IMR-90 (cell line): ENCODE results near the gene ATPAF2. TPM values are rescaled to one million over a fixed set of nuclear protein-coding genes. Genes with fewer than 3 reads are reported as not detected.

Experiments
- ATAC-seq: fragments of 200-7000 bp; cut with Tn5 transposase; 2 replicates; pipeline ENCODE4 v1.9.1; 2020; ENCODE audit warnings: low read depth, mild to moderate bottlenecking, moderate library complexity
- BruUV-seq: library from RNA; stranded (reverse); fragments of 400-500 nt; replicated peaks from 2 replicates; lab custom pipeline; 2021; lab: Mats Ljungman, UMichigan
- CTCF ChIA-PET: fragments of 300-600 bp; formaldehyde crosslinking; extraction: SDS; loops from one replicate; lab custom pipeline; 2021; ENCODE audit warnings: antibody characterized with exemption; lab: Yijun Ruan, JAX
- POLR2A ChIA-PET: fragments of 300-600 bp; sonication (Branson Sonifier 250); formaldehyde crosslinking; loops from one replicate; lab custom pipeline; 2022; ENCODE audit warnings: antibody characterized with exemption; ENCODE audit not compliant: unreplicated experiment; lab: Charles Lee
- DNase-seq: peaks from one replicate; pipeline ENCODE4 v3.0.0; 2013
- H2AFZ ChIP-seq: replicated peaks from 2 replicates; pipeline ENCODE3; 2013; ENCODE audit warnings: low read length, mild to moderate bottlenecking; ENCODE audit not compliant: poor library complexity
- H2AK5ac ChIP-seq: 2 replicates; pipeline ENCODE4 v1.6.1; 2013; ENCODE audit warnings: low read depth, low read length, inconsistent platforms
- H2AK9ac ChIP-seq: replicated peaks from 2 replicates; pipeline ENCODE3; 2013; ENCODE audit warnings: mild to moderate bottlenecking, low read depth, low read length, moderate library complexity; ENCODE audit not compliant: poor library complexity
- H2BK120ac ChIP-seq: 2 replicates; pipeline ENCODE4 v1.6.1; 2013; ENCODE audit warnings: low read depth, low read length, inconsistent platforms
- H2BK15ac ChIP-seq: 3 replicates; pipeline ENCODE4 v1.6.1; 2013; ENCODE audit warnings: low read depth, low read length, inconsistent platforms
- H2BK20ac ChIP-seq: 2 replicates; pipeline ENCODE4 v1.6.1; 2013; ENCODE audit warnings: low read depth, mild to moderate bottlenecking, inconsistent platforms, low read length, moderate library complexity
- H2BK5ac ChIP-seq: 2 replicates; pipeline ENCODE4 v1.6.1; 2013; ENCODE audit warnings: mild to moderate bottlenecking, low read depth, low read length, inconsistent platforms; ENCODE audit not compliant: poor library complexity, severe bottlenecking
- H3K14ac ChIP-seq: replicated peaks from 2 replicates; pipeline ENCODE4 v1.6.1; 2013; ENCODE audit warnings: low read depth, low read length, inconsistent platforms
- H3K18ac ChIP-seq: 2 replicates; pipeline ENCODE4 v1.6.1; 2013; ENCODE audit warnings: low read depth, low read length, control low read depth
- H3K23ac ChIP-seq: 2 replicates; pipeline ENCODE4 v1.6.1; 2013; ENCODE audit warnings: low read depth, low read length, inconsistent platforms
- H3K27ac ChIP-seq: 2 replicates; pipeline ENCODE4 v1.5.1; 2013; ENCODE audit warnings: mild to moderate bottlenecking, control low read depth, low read length; ENCODE audit not compliant: insufficient read depth
- H3K27me3 ChIP-seq: 2 replicates; pipeline ENCODE4 v1.6.1; 2013; ENCODE audit warnings: low read length; ENCODE audit not compliant: control insufficient read depth, insufficient read depth
- H3K36me3 ChIP-seq: 2 replicates; pipeline ENCODE4 v1.6.1; 2013; ENCODE audit warnings: low read length, mixed read lengths; ENCODE audit not compliant: control insufficient read depth, insufficient read depth
- H3K4ac ChIP-seq: 2 replicates; pipeline ENCODE4 v1.6.1; 2013; ENCODE audit warnings: low read depth, low read length, inconsistent platforms
- H3K4me1 ChIP-seq: 2 replicates; pipeline ENCODE4 v1.6.1; 2013; ENCODE audit warnings: low read length, mixed read lengths; ENCODE audit not compliant: control insufficient read depth, insufficient read depth
- H3K4me2 ChIP-seq: 2 replicates; pipeline ENCODE4 v1.6.1; 2013; ENCODE audit warnings: low read depth, mild to moderate bottlenecking, control low read depth, low read length, moderate library complexity
- H3K4me3 ChIP-seq: 2 replicates; pipeline ENCODE4 v1.5.1; 2013; ENCODE audit warnings: low read depth, mild to moderate bottlenecking, control low read depth, low read length, moderate library complexity; ENCODE audit not compliant: insufficient read depth
- H3K56ac ChIP-seq: 2 replicates; pipeline ENCODE4 v1.6.1; 2013; ENCODE audit warnings: low read length, inconsistent platforms; ENCODE audit not compliant: insufficient read depth; ENCODE audit errors: extremely low read depth
- H3K79me1 ChIP-seq, 2 experiments: 2 replicates each; pipeline ENCODE4 v1.6.1; 2013; ENCODE audit warnings: low read length in 2 of 2, inconsistent platforms in 1 of 2, low read depth in 1 of 2
- H3K9ac ChIP-seq: 2 replicates; pipeline ENCODE4 v1.6.1; 2013; ENCODE audit warnings: low read depth, low read length, control low read depth
- H3K9me1 ChIP-seq: 2 replicates; pipeline ENCODE4 v1.6.1; 2013; ENCODE audit warnings: low read length, inconsistent platforms; ENCODE audit not compliant: insufficient read depth
- H3K9me3 ChIP-seq: 2 replicates; pipeline ENCODE4 v1.6.1; 2013; ENCODE audit warnings: low read length; ENCODE audit not compliant: control insufficient read depth, insufficient read depth
- H4K20me1 ChIP-seq: 2 replicates; pipeline ENCODE4 v1.6.1; 2013; ENCODE audit warnings: low read length, inconsistent platforms; ENCODE audit not compliant: insufficient read depth
- H4K5ac ChIP-seq: 2 replicates; pipeline ENCODE4 v1.6.1; 2013; ENCODE audit warnings: mild to moderate bottlenecking, low read depth, low read length, control low read depth
- H4K8ac ChIP-seq, 2 experiments: 2 replicates each; pipeline ENCODE4 v1.6.1; 2013; ENCODE audit warnings: low read depth in 2 of 2, low read length in 2 of 2, control low read depth in 1 of 2, inconsistent platforms in 1 of 2
- H4K91ac ChIP-seq: 2 replicates; pipeline ENCODE4 v1.6.1; 2013; ENCODE audit warnings: low read depth, low read length, inconsistent platforms; ENCODE audit not compliant: insufficient read depth
- BHLHE40 ChIP-seq: fragments of 150-350 bp; IDR thresholded peaks from 2 replicates; pipeline ENCODE4 v1.6.1; 2016; ENCODE audit warnings: mild to moderate bottlenecking, low read depth, low read length
- CEBPB ChIP-seq: IDR thresholded peaks from 2 replicates; pipeline ENCODE4 v1.6.1; 2012; ENCODE audit warnings: low read depth, low read length, improper control_type of control experiment
- CTCF ChIP-seq: conservative IDR thresholded peaks from 2 replicates; pipeline ENCODE4 v1.5.1; 2012; ENCODE audit warnings: mild to moderate bottlenecking, low read depth, low read length, improper control_type of control experiment
- FOS ChIP-seq: fragments of 150-350 bp; IDR thresholded peaks from 2 replicates; pipeline ENCODE4 v1.6.1; 2016; ENCODE audit warnings: low read depth, low read length
- MAZ ChIP-seq: IDR thresholded peaks from 2 replicates; pipeline ENCODE4 v1.6.1; 2012; ENCODE audit warnings: low read depth, mild to moderate bottlenecking, low read length, improper control_type of control experiment, moderate library complexity, borderline replicate concordance
- MXI1 ChIP-seq: IDR thresholded peaks from 2 replicates; pipeline ENCODE4 v1.6.1; 2012; ENCODE audit warnings: low read depth, mild to moderate bottlenecking, low read length, moderate library complexity, borderline replicate concordance
- NFE2L2 ChIP-seq: fragments of 150-350 bp; IDR thresholded peaks from 2 replicates; pipeline ENCODE4 v1.6.1; 2016; ENCODE audit warnings: low read depth, mild to moderate bottlenecking, low read length
- RCOR1 ChIP-seq: IDR thresholded peaks from 2 replicates; pipeline ENCODE4 v1.6.1; 2012; ENCODE audit warnings: mild to moderate bottlenecking, low read length, improper control_type of control experiment; ENCODE audit not compliant: insufficient replicate concordance
- RFX5 ChIP-seq: IDR thresholded peaks from 2 replicates; pipeline ENCODE4 v1.8.0; 2012; ENCODE audit warnings: low read depth, mild to moderate bottlenecking, low read length, moderate library complexity
- WGBS, 2 experiments: methylation state at CpG; one replicate each; pipeline versions ENCODE4 v1.1.5 to v1.1.7; 2013; ENCODE audit warnings: missing lambda C conversion rate in 2 of 2; ENCODE audit not compliant: insufficient read length in 1 of 2; ENCODE audit errors: extremely low coverage in 2 of 2; 5-methylcytosine and 5-hydroxymethylcytosine counted together
- dilution Hi-C: fragments of 300-500 bp; cut with HindIII; formaldehyde crosslinking; loops from one replicate; pipeline ENCODE4 v1.14.3; 2018; ENCODE audit warnings: low sequenced_read_pairs; ENCODE audit not compliant: unreplicated experiment
- in situ Hi-C: fragments of 300-500 bp; cut with MboI; formaldehyde crosslinking; loops from 3 replicates; pipeline ENCODE4 v1.14.3; 2019; ENCODE audit warnings: low sequenced_read_pairs, inconsistent platforms, mixed read lengths
- intact Hi-C: fragments of 100-400 bp; cut with micrococcal nuclease; formaldehyde crosslinking; loops from 2 replicates; pipeline ENCODE4 v1.10.0; 2022
- polyA plus RNA-seq, 3 experiments: library from polyadenylated mRNA; depleted of rRNA; stranded (reverse); fragments of >200 nt; gene quantifications; 2 replicates each; pipeline ENCODE4 v1.2.3, GENCODE V29; 2012; ENCODE audit warnings: low replicate concordance in 1 of 3
- total RNA-seq: library from RNA; depleted of rRNA; stranded (reverse); fragments of >200 nt; gene quantifications from 2 replicates; pipeline ENCODE4 v1.2.3, GENCODE V29; 2012
- TF ChIP-seq, protein P1 (sequence below): fragments of 150-350 bp; IDR thresholded peaks from 2 replicates; pipeline ENCODE4 v1.6.1; 2017; ENCODE audit warnings: mild to moderate bottlenecking, antibody characterized with exemption, low read length, low read depth
- TF ChIP-seq, protein P2 (sequence below): fragments of 150-350 bp; IDR thresholded peaks from 2 replicates; pipeline ENCODE4 v1.6.1; 2016; ENCODE audit warnings: low read depth, mild to moderate bottlenecking, low read length, moderate library complexity, borderline replicate concordance

Gene ATPAF2
- total and polyA plus RNA-seq, 2 of the 4 experiments (the other 2 are of a cell fraction) = 19.5 to 27.6 TPM

GRCh38 chr17:17989081-17989480 is 49.9 kb downstream of the ATPAF2 start:
- H3K27me3 ChIP-seq = no peaks in the 10 kb centered on the region
- H3K9me3 ChIP-seq = no peaks in the 10 kb centered on the region
- H3K14ac ChIP-seq = no peak overlapping the region
- no peak overlapping the region for H3K18ac ChIP-seq
- H3K4me1 ChIP-seq = 0 out of 2 replicates have a peak, but pooled peaks cover 2% of the 10 kb centered on the region
- BruUV-seq = no TSS peak
- in situ Hi-C loops = no loop called here
- no peak overlapping the region for H3K56ac ChIP-seq
- no peak overlapping the region for H2BK120ac ChIP-seq
- no peak overlapping the region for H3K4me3 ChIP-seq
- intact Hi-C loops = no loop called here
- no peaks in the 10 kb centered on the region for H3K79me1 ChIP-seq
- DNase-seq (no peak), ATAC-seq (no peak)
- no peak overlapping the region for H2BK5ac ChIP-seq
- no peak overlapping the region for H4K91ac ChIP-seq
- H3K27ac ChIP-seq = no peak overlapping the region
- H3K23ac ChIP-seq = no peak overlapping the region
- no peaks in the 10 kb centered on the region for H4K20me1 ChIP-seq
- no peak overlapping the region for H2AK9ac ChIP-seq
- no peak overlapping the region for H4K5ac ChIP-seq
- TF ChIP-seq FOS (no peak), CTCF (no peak), CEBPB (no peak), RCOR1 (no peak), MAZ (no peak), RFX5 (no peak), MXI1 (no peak), NFE2L2 (no peak), BHLHE40 (no peak)
- TF ChIP-seq, protein P1, sequence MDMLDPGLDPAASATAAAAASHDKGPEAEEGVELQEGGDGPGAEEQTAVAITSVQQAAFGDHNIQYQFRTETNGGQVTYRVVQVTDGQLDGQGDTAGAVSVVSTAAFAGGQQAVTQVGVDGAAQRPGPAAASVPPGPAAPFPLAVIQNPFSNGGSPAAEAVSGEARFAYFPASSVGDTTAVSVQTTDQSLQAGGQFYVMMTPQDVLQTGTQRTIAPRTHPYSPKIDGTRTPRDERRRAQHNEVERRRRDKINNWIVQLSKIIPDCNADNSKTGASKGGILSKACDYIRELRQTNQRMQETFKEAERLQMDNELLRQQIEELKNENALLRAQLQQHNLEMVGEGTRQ = no peak
- TF ChIP-seq, protein P2, sequence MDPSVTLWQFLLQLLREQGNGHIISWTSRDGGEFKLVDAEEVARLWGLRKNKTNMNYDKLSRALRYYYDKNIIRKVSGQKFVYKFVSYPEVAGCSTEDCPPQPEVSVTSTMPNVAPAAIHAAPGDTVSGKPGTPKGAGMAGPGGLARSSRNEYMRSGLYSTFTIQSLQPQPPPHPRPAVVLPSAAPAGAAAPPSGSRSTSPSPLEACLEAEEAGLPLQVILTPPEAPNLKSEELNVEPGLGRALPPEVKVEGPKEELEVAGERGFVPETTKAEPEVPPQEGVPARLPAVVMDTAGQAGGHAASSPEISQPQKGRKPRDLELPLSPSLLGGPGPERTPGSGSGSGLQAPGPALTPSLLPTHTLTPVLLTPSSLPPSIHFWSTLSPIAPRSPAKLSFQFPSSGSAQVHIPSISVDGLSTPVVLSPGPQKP = no peak
- H3K4ac ChIP-seq = no peak overlapping the region
- 100% methylated on average over 2 of the region's 9 CpGs; no CpG with 5 or more reads in 1 of the 2 experiments for WGBS, 2 experiments
- no peaks in the 10 kb centered on the region for H3K36me3 ChIP-seq
- no peak overlapping the region for H4K8ac ChIP-seq
- H2AK5ac ChIP-seq = no peak overlapping the region
- no peak overlapping the region for H3K4me2 ChIP-seq
- H3K9ac ChIP-seq = no peak overlapping the region
- peaks cover 2% of the 10 kb centered on the region; the same call in 1 of the 2 replicates for H3K9me1 ChIP-seq
- POLR2A ChIA-PET = no interaction called here
- H2AFZ ChIP-seq = no peak overlapping the region
- dilution Hi-C loops = no loop called here
- no peak overlapping the region for H2BK20ac ChIP-seq
- CTCF ChIA-PET = no interaction called here
- H2BK15ac ChIP-seq = no peak overlapping the region
